ELF-1 (cell line): ENCODE measurements around the gene ZMYND10.

ENCODE experiments used
- DNase-seq: peaks from one replicate; pipeline ENCODE4 v3.0.0-alpha.2; 2016; ENCODE audit warnings: low read depth, low spot score

ZMYND10 gene

DNA sequence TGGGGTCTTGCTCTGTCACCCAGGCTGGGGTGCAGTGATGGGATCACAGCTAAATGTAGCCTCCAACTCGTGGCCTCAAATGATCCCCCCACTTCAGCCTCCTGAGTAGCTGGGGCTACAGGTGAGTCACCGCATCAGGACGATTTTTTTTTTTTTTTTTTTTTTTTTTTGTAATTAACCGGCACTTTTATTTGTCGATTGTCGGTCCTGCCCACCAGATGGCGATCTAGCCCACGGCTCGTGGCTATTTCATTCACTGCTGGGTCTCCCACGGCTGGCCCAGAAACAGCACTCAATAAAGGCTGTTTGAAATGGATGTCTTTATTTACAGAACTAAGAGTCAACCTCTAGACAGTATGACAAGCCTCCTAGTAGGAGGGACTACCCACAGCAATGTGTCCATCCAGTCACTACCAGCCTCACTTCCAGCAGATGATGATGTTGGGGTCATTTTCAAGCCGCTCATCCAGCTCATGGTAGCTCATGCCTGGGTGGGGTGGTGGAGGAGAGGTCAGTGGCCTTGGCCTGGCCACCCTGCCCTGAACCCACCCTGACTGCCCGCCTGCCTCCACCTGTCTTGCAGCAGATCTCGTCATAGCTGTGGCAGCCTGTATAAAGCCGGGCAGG lies 1.8 kb upstream of the ZMYND10 start:
- peak; percentile 66 for DNase-seq

- DNase-seq = no peak
Measured at GRCh38 chr3:50345008-50345407, 524 bp downstream of the ZMYND10 start.

- DNase-seq = peak; percentile 48
Measured at GRCh38 chr3:50342813-50343633, 2.5 kb downstream of the ZMYND10 start.

GRCh38 chr3:50341996-50342650 lies 3.4 kb downstream of the ZMYND10 start:
- no peak for DNase-seq

DNA sequence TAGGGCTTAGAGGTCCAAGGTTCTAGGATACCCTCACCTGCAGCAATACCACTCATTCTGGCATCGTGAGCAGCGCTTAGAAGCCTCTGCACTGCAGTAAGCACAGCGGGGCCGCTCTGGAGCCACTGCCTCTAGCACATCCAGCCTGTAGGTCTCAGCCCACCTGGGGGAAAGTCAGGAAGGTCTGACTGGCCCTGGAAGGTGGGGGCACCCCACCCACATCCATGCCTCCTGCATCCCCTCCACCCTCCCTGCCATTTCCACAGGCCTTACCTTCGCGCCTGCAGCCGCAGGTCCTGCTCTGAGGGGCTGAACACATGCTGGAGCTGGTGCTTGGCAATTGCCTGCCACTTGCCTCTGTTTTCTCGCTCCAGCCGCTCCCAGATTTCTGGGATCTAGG lies 4.0 kb downstream of the ZMYND10 start:
- no peak for DNase-seq

- no peak for DNase-seq
Measured at GRCh38 chr3:50340448-50341329, 4.8 kb downstream of the ZMYND10 start, which contains the start of gene RASSF1. Gene RASSF1 (minus strand): TSS chr3:50340836. CDS start chr3:50340805, 31 bp downstream.

GRCh38 chr3:50340147-50340447 lies 5.4 kb downstream of the ZMYND10 start:
- no peak for DNase-seq

GRCh38 chr3:50339485-50340146 lies 5.9 kb downstream of the ZMYND10 start:
- no peak for DNase-seq

DNA sequence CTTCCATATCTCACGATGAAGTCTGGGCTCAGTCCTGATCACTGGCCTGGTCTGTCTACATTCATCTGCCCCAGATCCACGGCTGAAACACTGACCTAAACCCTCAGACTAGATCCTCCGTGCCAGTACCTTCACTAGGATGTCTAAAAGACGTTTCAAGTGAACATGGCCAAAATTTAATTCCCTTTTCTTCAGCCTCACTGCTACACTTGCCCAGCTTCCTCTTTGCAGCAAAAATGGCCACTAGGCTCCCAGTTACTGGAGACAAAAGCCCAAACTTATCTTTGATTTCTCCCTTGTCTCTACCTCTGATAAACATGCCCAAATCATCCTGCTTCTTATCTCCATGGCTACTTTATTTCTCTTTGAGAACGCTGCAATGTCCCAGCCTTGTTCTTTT lies 6.6 kb downstream of the ZMYND10 start:
- DNase-seq = no peak

GRCh38 chr3:50337175-50337861 lies 8.2 kb downstream of the ZMYND10 start:
- peak; percentile 100 for DNase-seq

- peak; percentile 48 for DNase-seq
Measured at GRCh38 chr3:50336452-50337174, 8.9 kb downstream of the ZMYND10 start.

- no peak for DNase-seq
Measured at GRCh38 chr3:50334339-50335075, 11.0 kb downstream of the ZMYND10 start.

DNA sequence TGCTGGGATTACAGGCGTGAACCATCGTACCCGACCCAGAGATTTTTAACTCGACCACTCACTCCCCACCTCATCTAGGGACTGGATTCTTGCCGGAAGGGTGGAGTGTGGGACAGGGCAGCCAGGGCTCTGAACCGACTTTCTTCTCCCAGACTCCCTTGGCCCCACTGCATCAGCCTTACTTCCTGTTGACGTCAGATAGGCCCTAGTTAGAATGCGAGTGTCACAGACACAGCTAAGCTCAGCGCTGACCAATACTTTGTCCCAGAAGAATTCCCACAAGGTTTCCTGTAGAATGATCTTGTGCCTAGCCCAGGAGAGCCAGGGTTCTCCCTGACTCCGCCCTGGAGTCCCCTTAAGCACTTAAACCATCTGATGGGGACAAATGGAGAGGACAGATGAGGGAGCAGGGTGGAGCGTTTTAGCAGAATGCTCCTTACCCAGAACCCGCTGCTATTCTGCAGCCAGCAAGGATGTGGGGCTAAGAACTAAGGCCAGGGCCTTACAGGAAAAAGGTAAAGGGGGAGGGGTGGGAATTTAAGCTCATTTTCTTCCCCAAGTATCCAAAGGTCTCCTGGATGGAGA lies 11.7 kb downstream of the ZMYND10 start:
- DNase-seq = no peak

DNA sequence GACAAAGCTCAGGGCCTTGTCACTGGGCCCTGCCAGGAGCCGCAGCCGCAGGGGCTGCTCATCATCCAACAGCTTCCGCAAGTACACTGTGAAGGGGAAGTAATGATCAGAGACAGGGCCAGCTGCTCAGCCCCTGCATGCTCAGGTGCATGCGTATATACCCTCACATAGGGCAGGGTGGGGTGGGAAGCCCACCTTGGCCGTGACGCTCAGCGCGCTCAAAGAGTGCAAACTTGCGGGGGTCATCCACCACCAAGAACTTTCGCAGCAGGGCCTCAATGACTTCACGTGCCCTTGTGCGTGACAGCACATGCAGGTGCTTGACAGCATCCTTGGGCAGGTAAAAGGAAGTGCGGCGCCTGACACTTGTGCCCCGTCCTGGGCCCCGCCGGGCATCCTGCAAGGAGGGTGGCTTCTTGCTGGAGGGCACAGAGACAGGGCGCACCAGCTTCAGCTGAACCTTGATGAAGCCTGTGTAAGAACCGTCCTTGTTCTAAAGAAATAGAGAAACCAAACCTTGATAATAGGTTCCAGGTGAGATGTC lies 14.1 kb downstream of the ZMYND10 start:
- no peak for DNase-seq

GRCh38 chr3:50330330-50330729 lies 15.2 kb downstream of the ZMYND10 start:
- no peak for DNase-seq

- peak; percentile 97 for DNase-seq
Measured at GRCh38 chr3:50327943-50328691, 17.4 kb downstream of the ZMYND10 start, which contains the start of gene TUSC2. Gene TUSC2 (minus strand): TSS chr3:50328223. CDS start chr3:50328099, 124 bp downstream.

DNA sequence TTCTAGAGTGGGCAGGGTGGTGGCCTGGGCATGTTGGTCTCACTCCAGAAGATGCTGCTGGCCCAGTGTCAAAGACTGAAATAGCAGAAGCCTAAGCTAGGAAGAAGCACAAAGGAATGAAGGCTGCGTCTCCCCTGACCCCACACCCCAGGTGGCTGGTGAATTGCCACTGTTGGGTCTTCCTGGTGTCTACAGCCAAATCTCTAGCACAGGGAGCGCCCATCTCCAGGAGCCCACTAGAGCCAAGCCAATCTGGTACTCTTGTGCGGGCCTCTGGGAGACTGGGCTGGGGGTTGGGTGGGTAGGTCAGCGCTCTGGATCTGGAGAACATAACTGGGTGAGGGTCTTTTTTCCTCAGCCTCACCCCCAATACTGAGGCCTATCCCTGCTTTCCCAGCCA lies 18.4 kb downstream of the ZMYND10 start:
- no peak for DNase-seq

DNA sequence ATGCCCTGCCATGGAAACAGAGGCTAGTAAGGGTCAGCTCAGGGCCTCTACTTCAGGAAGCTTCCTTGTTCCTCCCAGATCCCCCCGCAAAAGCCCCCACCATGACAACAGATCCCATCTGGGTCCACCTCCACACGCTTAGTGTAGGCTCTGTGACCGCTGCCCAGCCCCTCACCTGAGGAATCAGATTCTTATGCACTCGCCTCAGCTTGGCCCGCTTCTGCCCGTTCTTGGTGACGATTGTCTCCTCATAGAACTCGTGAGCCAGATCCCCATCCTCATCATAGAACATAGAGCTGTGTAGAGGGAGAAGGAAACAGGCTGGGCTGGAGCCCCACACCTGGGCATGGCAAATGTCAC lies 19.4 kb downstream of the ZMYND10 start:
- DNase-seq = no peak
